Central memory CD8-positive, alpha-beta T cell (primary cell): ENCODE measurements around the gene GPS1.

Source experiments
- ATAC-seq: fragments of 150-1000 bp; cut with Tn5 transposase; replicated peaks from 2 replicates; pipeline ENCODE4 v1.10.0; 2022; ENCODE audit warnings: mild to moderate bottlenecking, moderate FRiP score, moderate number of reproducible peaks; ENCODE audit not compliant: poor library complexity, severe bottlenecking; ENCODE audit errors: extremely low read depth
- DNase-seq, 2 donors: peaks; one replicate each; pipeline ENCODE4 v3.0.0; 2021; ENCODE audit warnings: low spot score in 2 of 2
- H3K27ac Mint-ChIP-seq: one replicate; pipeline ENCODE4 v1.8.0; 2022; ENCODE audit warnings: low read depth, mild to moderate bottlenecking, moderate library complexity, mixed read lengths
- H3K27me3 Mint-ChIP-seq: one replicate; pipeline ENCODE4 v1.8.0; 2022; ENCODE audit warnings: mixed read lengths
- H3K36me3 Mint-ChIP-seq: one replicate; pipeline ENCODE4 v1.8.0; 2022; ENCODE audit warnings: mild to moderate bottlenecking, moderate library complexity, mixed read lengths; ENCODE audit not compliant: insufficient read depth
- H3K4me1 Mint-ChIP-seq: one replicate; pipeline ENCODE4 v1.8.0; 2022; ENCODE audit warnings: mixed read lengths
- H3K4me3 Mint-ChIP-seq: one replicate; pipeline ENCODE4 v1.8.0; 2022; ENCODE audit warnings: mild to moderate bottlenecking, moderate library complexity, mixed read lengths
- H3K9me3 Mint-ChIP-seq: one replicate; pipeline ENCODE4 v1.8.0; 2022; ENCODE audit warnings: mixed read lengths

GPS1 gene

DNA sequence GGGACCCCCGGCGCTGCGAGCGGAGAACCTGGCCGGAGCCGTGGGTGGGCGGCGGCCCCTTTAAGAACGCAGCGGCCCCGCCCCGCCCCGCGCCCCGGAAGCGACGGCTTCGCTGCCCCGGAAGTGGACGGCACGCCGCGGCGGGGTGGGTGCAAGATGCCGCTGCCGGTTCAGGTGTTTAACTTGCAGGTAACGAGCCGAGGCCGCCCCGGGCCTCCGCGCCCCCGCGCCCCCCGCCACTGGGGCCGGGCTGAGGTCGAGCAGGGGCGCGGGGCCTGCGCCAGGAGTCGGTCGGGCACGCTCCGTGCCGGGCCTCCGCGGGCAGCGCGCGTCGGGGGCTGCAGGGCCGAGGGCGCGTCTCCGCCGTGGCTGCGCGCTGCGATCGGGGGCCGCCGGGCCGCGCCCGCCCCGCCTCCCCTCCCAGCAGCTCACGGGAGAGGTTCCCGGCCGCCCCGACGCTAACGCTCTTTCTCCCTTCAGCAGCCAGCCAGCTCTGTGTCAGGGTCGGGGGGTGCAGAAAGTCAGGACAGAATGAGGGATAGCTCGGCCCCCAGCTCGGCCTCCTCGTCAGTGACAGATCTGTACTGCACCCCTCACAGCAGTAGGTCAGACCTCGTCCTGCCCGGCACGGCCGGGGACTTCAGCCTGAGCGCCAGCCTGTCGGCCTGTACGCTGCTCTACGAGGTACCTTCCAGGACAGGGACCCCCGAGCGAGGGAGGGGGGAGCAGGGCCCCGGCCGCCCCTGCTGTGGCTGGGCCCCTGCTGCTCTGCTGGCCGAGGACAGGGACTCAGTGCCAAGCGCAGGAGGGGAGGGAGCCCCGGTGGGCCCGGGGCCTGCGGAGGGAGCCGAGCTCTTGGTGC lies at the start of gene GPS1, which contains the start of gene RFNG:
TSS of gene GPS1 (plus strand) at position 123 of the 862 bp plus-strand sequence. CDS start at position 157, 34 bp downstream.
TSS of gene RFNG (minus strand) at position 36 of the 862 bp plus-strand sequence. CDS start 45 bp downstream, outside the sequence.
- peak; percentile 55 for DNase-seq
- Mint-ChIP-seq H3K4me3 (peak within 1 kb of the TSS; percentile 86), H3K27ac (peak within 1 kb of the TSS; percentile 51), H3K9me3 (no peaks in the 10 kb centered on the region), H3K4me1 (peaks cover 5% of the 10 kb centered on the region), H3K36me3 (peaks cover 8% of the 10 kb centered on the region), H3K27me3 (no peaks in the 10 kb centered on the region)
- ATAC-seq = peak; percentile 87

DNA sequence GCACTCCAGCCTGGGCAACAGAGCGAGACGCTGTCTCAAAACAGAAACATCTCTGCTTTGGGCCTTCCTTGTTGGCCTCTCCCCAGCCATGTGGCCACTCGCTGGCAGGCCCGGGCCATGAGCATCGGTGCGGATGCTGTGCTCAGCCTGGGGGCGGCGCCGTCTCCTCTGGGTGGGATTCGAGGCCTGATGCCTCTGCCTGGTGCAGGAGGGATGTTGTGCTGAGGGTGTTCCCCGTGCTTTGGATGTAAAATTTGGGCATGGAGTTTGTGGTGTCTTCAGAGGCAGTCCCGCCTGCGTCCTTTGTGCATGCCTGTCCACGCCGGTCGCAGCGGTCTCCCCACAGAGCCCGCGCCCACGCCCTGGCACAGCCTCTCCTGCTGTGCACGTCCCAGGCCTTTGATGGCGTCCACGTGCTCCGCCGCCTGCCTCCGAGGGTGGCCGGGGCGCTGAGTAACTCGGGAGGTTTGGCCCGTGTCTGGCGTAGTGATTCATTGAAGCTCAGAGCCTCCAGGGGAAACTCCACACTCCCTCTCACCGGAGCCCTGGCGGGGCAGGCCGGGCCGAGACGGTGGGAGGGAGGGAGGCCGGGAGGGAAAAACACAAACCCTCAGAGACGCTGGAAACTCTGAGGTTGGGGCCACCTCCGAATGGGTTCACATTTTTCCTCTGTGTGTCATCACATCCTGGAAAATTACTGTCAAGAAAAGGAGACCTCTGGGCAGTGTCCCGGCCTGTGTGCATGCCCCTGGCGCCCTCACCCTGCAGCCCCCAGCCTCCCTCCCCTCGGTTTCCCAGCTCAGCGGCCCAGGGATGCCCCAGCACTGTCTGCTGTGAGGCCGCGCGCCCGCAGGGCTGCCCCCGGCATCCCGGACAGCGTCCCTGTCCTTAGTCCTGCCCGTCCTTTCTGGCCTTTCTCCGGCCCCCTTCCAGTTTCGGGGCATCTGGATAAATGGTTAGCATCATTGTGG lies 48.0 kb upstream of the GPS1 start:
- DNase-seq = no peak

DNA sequence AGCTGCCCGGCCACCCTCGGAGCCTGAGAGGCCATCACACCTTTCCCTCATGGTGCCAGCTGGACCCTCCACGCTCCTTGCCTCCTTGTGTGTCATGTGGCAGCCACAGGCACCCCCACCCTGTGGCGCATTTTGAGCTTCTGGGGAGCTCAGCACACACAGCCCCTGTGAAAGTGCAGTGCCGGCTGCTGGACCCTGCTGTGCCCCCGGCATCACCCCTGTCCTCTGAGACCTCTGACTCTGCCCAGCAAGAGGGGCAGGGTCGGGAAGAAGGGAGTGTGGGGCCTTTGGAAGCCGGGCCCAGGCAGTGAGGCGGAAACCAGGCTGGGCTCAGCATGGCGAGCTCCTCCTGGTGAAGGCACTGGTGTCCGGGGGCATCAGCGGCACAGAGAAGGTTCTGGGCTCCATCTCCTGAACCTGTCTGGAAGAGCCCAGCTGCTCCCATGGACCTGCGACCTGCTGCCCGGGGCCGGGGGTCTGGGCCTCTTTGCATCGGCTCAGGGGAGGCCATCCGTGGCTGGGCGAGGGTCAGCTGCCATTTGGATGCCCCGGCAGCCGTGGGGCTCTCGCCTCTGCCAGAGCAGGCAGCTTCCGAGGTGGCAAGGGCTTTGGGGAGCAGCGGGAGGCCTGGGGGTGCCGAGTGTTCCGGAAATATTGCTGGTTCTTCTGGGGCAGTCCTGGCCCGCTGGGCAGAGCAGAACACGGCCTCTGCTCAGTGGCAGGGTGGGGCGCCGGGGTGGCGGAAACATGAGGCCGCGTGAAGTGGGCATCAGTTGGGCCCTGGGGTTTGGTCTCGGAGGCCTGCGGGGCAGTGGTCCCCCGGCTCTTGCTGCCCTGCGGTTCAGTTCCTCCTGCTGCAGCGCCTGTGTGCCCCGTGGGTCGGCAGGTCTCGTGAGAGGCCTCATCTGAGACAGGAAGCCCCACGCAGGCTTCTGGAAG lies 46.9 kb upstream of the GPS1 start:
- ATAC-seq (no peak), DNase-seq (no peak)
- Mint-ChIP-seq H3K27me3 (no peaks in the 10 kb centered on the region), H3K4me3 (no peak overlapping the region), H3K4me1 (no peaks in the 10 kb centered on the region), H3K27ac (no peak overlapping the region), H3K36me3 (peaks cover 4% of the 10 kb centered on the region), H3K9me3 (no peaks in the 10 kb centered on the region)

More for the DNA sequence above, 48.0 kb upstream of the GPS1 start:
- ATAC-seq = no peak
- Mint-ChIP-seq H3K36me3 (peaks cover 4% of the 10 kb centered on the region), H3K9me3 (no peaks in the 10 kb centered on the region), H3K4me3 (no peak overlapping the region), H3K4me1 (no peaks in the 10 kb centered on the region), H3K27ac (no peak overlapping the region), H3K27me3 (no peaks in the 10 kb centered on the region)

DNA sequence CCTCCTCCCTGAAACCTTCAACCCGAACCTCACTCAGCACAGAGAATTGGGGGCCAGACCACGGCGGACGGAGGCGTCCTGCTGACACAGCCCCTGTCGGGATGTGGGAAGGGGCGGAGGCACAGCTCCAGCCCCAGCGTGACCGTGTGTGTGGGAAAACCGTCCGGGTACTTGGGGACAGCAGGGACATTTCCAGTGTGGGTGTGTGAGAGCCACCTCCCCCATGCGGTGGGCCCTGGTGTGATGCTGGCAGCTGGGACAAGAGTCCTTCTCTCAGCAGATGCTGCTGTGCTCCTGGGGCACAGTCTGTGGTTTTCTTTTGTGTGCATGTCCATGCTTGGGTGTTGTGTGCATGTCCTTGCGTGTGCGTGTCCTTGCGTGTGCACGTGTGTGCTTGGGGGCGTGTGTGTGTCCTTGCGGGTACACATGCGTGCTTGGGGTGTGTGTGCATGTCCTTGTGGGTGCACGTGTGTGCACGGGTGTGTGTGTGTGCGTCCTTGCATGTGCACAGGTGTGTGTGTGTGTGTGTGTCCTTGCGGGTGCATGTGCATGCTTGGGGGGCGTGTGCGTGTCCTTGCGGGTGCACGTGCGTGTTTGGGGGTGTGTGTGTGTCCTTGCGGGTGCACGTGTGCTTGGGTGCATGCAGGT lies 45.9 kb upstream of the GPS1 start:
- no peaks in the 10 kb centered on the region for H3K4me1 Mint-ChIP-seq
- H3K27ac Mint-ChIP-seq = no peak overlapping the region
- no peaks in the 10 kb centered on the region for H3K27me3 Mint-ChIP-seq

DNA sequence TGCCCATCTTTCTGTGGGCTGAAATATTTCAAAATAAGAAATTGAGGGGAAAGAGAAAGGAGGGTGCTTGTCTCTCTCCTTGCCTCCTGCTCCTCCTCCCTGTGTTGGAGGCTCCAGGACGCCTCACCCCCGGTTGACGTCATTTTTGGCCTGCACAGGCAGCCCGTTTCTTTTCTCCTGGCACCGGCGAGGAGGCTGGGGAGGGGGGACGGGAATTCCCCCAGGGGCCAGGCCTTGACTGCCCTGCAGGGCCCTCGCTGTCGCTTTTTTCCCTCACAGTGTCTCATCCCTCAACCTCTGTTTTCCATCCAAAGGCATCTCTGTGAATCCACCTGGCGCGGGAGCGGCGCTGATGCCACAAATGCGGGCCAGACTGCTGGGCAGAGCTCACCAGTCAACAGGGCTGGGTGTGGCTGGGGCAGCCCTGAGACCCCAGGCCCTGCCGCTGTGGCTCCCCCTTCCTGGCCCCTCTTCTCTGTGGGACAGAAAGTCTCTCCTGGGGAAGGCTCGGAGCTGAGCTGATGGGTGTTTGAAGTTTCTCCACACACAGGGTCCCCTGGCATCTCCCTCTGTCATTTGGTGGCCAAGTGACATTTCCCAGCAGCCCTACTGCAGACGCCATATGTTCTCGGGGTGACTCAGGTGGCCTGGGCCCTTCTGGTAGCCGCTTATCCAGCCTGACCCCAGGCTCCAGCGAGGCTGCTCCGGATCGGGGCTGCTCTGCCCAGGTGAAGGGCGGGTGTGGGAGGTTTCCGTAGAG lies 45.0 kb upstream of the GPS1 start:
- peaks cover 2% of the 10 kb centered on the region for H3K36me3 Mint-ChIP-seq
- H3K9me3 Mint-ChIP-seq = no peaks in the 10 kb centered on the region
- DNase-seq (no peak), ATAC-seq (no peak)
- H3K4me3 Mint-ChIP-seq = no peak overlapping the region
- no peaks in the 10 kb centered on the region for H3K4me1 Mint-ChIP-seq
- no peak overlapping the region for H3K27ac Mint-ChIP-seq
- no peaks in the 10 kb centered on the region for H3K27me3 Mint-ChIP-seq

More for the DNA sequence above, 45.9 kb upstream of the GPS1 start:
- peaks cover 2% of the 10 kb centered on the region for H3K36me3 Mint-ChIP-seq
- no peak for ATAC-seq
- no peaks in the 10 kb centered on the region for H3K9me3 Mint-ChIP-seq
- no peak for DNase-seq
- no peak overlapping the region for H3K4me3 Mint-ChIP-seq

DNA sequence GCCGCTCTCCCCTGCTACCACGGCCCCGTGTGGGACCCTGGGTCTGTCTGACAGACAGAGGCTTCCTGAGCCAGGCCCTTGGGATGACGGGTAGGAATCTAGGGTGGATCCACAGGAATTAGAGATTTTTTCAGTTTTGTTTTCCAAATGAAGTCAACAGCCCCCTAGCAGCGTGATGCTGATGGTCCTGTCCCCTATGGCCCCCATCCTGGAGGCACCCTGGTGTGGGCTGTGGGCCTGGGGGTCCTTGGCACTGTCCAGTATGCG lies 44.5 kb upstream of the GPS1 start:
- Mint-ChIP-seq H3K4me3 (no peak overlapping the region), H3K27ac (no peak overlapping the region), H3K36me3 (peaks cover 2% of the 10 kb centered on the region), H3K9me3 (no peaks in the 10 kb centered on the region), H3K4me1 (no peaks in the 10 kb centered on the region), H3K27me3 (no peaks in the 10 kb centered on the region)
- DNase-seq (no peak), ATAC-seq (no peak)

DNA sequence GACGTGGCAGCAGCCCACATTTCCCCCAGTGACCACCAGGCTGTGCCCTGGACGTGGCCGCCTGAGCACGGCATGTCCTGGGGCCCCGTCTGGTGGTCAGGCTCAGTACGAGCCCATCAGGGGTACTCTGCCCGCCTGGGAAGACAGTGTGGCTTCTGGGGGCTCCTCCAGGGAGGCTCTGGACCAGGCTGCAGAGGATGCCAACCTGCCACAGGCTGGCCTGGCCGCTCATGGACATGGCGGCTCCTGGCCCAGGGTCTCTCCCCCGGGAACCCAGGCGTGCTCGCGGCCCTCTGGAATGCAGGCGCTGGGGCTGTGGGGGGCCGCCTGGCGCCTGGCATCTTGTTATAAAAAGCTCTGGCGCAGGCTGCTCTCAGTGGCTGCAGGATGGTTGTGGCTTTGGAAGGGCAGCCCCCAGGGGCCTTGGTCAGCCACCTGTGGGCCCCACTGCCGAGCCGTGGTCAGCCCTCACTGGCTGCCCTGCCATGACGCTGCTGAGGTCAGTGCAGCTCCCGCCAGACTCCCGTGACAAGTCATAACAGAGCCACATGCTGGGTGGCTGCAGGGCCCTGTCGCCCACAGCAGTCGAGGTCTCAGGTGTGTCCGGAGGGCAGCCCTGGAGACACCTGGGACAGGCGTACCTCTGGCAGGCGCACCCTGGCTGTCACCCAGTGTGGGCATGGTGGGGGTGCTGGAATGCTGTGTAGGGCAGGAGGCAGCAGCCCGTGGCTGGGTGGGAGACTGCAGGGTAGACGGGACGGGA lies 44.0 kb upstream of the GPS1 start:
- Mint-ChIP-seq H3K9me3 (no peaks in the 10 kb centered on the region), H3K36me3 (peaks cover 2% of the 10 kb centered on the region), H3K4me3 (no peak overlapping the region), H3K27me3 (no peaks in the 10 kb centered on the region), H3K27ac (no peak overlapping the region), H3K4me1 (no peaks in the 10 kb centered on the region)
- DNase-seq (no peak), ATAC-seq (no peak)

DNA sequence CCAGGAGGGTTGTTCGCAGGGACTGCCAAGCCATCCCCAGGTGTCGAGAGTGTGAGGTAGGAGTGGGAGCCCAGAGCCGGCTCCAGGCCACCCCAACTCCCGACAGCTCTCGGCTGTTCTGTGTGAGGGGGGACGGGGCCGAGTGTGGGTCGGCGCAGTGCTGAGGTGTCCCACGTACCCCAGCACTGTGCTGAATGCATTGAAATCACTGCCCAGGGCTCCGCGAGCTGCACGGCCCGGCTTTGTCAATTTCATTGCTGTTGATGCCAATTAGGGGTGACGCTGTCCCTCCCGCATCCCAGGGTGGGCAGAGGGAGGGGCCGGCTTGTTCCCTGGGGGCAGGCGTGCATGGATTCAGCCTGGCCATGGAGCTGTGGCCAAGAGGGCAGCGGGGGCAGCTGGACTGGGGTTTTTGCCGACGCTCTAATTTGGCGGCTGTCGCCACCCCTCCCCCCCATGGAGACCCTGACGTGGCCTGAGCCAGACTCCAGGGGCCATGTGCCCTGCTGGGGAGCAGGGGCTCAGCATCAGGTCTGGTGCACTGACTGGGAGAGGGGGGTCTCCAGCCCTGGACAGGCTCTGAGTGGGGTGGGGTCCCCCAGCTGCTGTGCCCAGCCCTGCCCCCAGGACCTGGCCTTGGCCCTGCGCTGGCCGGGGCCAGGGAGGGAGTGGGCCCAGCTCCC lies 43.3 kb upstream of the GPS1 start:
- peaks cover 2% of the 10 kb centered on the region for H3K36me3 Mint-ChIP-seq
- no peaks in the 10 kb centered on the region for H3K4me1 Mint-ChIP-seq
- H3K27ac Mint-ChIP-seq = no peak overlapping the region
- H3K9me3 Mint-ChIP-seq = no peaks in the 10 kb centered on the region
- no peaks in the 10 kb centered on the region for H3K27me3 Mint-ChIP-seq
- DNase-seq (no peak), ATAC-seq (no peak)
- H3K4me3 Mint-ChIP-seq = no peak overlapping the region

DNA sequence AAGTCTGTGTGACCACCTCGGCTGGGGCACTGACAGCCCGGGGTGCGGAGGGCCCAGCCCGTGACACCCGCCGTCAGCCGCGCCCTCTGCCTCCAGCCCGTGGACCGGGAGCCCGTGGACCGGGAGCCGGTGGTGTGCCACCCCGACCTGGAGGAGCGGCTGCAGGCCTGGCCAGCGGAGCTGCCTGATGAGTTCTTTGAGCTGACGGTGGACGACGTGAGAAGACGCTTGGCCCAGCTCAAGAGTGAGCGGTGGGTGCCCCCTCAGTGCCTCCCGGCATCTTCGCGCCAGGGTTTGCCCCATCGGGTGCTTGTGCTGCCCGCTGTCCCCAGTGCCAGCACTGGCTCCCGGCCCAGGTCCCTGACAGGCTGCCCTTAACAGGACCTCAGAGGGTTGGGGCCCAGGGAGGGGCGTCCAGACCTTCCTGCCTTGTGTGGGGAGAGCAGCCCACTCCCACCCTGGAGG lies 42.7 kb upstream of the GPS1 start:
- DNase-seq = no peak
- Mint-ChIP-seq H3K9me3 (no peaks in the 10 kb centered on the region), H3K4me3 (no peak overlapping the region), H3K27ac (no peak overlapping the region), H3K27me3 (no peaks in the 10 kb centered on the region), H3K36me3 (peaks cover 2% of the 10 kb centered on the region), H3K4me1 (no peaks in the 10 kb centered on the region)
- no peak for ATAC-seq

DNA sequence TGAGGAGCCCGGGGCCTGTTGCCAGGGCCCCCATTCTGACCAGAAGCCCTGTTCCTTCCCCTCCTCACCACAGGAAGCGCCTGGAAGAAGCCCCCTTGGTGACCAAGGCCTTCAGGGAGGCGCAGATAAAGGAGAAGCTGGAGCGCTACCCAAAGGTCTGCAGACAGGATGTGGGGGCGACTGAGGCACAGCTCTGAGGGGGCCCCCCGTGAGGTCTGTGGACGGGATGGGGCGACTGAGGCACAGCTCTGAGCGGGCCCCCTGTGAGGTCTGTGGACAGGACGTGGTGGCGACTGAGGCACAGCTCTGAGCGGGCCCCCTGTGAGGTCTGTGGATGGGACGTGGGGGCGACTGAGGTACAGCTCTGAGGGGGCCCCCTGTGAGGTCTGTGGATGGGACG lies 42.3 kb upstream of the GPS1 start:
- Mint-ChIP-seq H3K27me3 (no peaks in the 10 kb centered on the region), H3K4me1 (no peaks in the 10 kb centered on the region), H3K4me3 (no peak overlapping the region), H3K36me3 (peaks cover 2% of the 10 kb centered on the region), H3K9me3 (no peaks in the 10 kb centered on the region), H3K27ac (no peak overlapping the region)
- ATAC-seq (no peak), DNase-seq (no peak)
